GM21526 (cell line): ENCODE results near the gene NBEA.
"Not testable (repeated sequence)": the region's sequence is repeated elsewhere in the genome, so short reads cannot be mapped to it uniquely, and the experiment has no call there.

ENCODE experiments used
- ATAC-seq: cut with Tn5 transposase; IDR thresholded peaks from one replicate; pipeline ENCODE4 v1.9.1; 2021; ENCODE audit warnings: moderate library complexity; ENCODE audit not compliant: unreplicated experiment, low FRiP score

NBEA gene

DNA sequence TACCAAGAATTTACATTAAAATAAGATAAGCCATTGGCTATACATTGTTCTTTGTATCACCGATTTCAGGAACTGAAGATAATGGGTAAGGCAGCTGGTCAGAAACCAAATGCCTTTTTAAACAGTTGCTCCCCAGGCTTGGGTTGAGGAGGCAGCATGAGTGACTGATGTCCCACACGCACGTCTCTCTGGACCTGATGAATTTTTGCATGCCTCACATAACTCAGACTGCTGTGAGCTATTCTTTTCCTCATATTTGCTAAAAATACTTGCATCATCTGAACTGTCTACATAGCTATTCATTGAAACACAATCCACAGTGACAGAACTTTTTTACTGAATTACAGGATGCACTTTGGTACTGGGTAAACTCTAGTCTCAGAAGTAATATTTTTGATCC lies 658.1 kb downstream of the NBEA start:
- ATAC-seq, result no peak

DNA sequence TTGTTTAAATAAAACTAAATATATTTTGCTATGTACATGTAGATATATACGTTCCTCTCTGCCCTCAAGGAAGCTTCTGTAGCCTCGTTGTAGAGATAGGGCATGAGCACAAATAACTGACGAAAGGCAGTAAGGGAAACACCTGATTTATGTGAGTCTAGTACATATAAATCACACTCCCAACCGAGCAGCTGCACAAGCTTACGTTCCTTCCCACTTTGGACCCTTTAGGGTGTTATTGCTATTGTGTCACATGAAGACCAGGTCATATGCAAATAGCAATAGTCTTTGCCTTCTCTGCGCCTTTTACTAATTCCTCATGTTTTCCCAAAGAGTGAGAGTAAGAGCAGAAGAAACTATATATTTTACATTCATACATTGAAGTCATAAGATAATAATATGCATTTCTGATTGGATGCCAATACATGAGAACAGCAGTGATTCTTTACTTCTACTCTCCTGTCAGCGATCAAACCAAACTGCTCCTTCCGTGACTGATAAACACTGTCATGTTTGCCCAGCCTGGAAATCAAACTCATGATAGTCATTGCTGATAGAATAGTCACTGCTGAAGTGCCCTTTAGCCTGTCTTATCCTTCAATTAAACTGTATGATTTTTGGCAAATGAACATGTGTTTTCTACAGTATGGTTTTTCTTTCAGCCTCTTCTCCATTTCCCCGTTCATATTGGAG lies 661.7 kb downstream of the NBEA start:
- no peak for ATAC-seq

DNA sequence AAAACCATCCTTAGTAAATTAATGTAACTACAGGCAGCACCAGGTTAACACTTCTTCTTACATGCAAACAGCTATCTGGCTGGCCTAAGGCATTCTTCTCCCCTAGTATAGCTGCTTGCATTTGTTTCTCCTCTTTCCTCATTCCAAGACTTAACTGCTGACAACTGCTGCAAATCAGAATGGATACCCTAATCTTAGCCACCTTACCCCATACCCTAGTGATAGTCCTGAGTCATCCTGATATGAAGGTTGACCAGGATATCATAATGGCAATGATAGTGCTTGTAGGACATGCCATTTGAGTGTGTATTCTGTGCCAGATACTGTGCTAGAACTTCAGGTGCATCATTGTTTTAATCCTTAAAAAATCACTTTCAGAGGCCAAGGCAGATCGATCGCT lies 672.6 kb downstream of the NBEA start:
- ATAC-seq, result no peak

DNA sequence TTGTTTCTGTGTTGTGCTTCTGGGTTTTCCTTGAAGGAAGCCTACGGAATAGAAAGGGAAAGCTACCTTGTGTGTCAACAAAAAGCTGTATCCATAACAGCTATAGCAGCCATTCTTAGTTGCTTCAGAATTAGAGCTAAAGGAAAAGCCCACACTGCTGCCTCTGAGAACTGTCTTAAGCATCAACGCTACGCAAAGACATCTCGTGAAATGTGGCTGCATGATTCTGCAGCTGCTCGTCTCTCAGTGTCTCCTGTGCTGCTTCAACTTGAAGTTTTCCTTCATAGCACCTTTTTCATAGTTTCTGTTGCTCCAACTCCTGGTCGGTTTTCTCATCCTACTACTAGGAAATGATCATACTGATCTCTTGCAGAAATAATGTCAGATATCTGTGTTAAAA lies 675.4 kb downstream of the NBEA start:
- ATAC-seq, result no peak

DNA sequence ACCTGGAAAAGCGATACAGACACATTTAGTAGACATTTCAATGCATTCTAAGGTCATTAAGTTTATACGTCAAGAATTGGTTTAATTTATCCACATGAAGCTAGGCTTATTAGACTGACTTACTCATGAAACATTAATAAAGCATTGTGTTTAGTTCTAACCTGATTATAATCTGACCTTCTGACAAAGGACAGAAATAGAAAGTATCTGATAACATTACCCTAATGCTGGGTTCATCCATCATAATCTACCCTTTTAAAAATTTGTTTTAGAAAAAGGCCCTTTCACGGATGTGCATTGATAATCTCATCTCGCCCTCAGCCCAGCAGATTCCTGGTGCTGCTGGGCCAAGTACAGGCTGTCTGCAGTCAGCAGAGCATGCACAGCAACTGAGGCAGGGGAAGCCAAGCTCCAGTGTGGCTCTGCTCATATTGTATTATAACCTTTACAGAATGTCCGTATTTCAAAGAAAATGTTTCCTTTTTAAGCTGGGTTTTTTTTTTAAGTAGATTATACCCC lies 676.6 kb downstream of the NBEA start:
- ATAC-seq, result no peak

DNA sequence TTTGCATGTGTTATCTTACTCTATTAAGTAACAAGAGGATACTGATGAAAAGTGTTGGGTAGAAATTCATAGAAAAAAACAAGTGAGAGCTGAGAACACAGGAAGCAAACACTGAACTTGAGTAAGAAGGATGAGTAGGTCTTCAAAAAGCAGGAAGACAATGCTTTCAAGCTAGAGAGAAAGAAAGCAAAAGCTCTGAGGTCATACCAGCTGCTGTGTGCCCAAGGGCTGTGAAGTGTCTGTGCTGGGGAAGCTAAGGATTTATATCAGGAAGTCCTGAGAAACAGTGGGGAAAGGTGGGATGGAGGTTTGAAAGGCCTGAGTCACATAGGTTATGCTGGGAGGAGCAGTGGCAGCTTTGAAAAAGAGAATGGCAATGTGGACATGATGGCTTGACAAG lies 679.9 kb downstream of the NBEA start:
- ATAC-seq, result no peak

DNA sequence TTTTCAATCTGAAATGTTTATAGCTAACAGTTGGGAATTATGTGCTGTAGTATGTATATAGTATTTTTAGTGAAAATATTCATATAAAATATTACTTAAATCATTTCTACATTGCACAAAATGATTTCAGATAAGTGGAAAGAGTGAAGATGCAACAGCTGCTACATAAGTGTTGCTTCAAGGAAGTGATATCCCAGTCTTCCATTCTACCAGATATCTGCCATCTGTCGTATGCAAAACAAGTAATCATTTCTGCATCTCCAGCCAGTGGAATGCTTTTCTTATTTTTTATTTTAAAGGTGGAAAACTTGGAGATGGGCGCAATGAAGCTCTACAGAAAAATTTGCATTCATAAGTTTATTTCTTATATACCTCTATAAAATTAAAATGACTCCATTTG lies 687.0 kb downstream of the NBEA start:
- no peak for ATAC-seq

DNA sequence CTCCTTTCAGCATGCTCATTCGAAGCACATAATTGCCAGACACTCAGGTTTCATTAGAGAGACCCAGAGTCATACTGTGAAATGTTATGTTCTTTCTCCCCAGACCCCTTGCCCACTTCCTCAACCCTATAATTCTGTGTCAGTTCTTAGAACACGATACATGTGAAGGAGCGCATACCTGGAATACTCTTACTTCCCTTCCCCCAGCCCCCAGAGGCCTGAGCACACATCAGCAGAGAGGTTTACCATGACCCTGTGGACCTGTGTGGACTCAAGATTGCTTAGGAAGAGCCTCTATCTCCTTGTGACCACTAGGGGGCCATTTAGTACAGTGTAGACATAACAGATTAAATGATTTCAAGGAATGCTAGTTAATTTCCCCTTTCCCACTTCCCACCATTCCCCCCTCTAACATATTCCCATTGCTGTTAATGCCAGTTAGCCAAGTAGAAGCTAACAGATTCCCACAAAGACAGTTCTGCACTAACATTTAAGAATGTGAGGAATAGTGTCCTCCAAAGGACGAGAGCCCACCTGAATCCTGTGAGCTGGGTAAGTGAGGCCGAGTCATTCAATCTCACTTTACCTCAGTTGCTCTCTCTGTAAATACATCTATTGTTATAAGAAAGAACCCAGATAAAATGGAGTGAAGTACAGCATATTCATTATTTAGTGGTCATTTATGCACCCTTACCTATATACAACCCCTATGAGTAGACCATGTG lies 688.6 kb downstream of the NBEA start:
- ATAC-seq, result peak; percentile 86

DNA sequence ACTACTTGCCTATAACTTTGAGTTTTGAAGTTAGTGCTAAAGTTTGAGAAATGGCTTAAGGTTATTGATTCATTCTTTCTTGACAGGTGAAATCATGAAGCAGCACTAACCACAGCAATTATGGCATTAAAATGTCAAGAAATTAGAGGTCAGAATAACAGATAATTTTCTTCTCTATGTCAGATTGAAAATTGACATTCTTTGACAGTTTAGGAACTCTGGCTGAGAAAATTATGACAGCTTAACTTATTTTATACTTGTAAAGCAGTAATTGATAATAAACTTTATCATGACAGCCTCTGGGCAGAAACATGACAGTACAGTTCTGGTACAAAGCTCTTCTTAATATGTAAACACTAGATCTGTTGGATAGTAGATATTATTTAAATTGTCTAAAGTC lies 689.6 kb downstream of the NBEA start:
- ATAC-seq, result no peak

DNA sequence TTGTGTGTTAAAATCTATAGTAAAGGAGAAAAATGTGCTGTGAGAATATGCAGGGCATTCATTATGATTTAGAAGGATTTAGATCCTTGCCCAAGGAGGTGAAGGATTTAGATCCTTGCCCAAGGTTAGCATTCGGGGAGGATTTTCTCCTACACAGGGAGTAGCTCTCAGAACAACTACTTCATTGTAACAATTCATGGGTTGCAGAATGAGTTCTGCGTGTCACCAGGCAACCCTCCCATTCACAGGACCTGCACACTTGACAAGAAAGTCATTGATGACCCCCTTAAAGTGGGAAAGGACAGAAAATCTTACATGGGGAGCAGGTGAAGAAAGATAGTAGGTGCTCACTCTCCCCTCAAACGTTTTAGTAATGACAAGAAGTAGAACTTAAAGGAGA lies 701.6 kb downstream of the NBEA start:
- ATAC-seq, result no peak

DNA sequence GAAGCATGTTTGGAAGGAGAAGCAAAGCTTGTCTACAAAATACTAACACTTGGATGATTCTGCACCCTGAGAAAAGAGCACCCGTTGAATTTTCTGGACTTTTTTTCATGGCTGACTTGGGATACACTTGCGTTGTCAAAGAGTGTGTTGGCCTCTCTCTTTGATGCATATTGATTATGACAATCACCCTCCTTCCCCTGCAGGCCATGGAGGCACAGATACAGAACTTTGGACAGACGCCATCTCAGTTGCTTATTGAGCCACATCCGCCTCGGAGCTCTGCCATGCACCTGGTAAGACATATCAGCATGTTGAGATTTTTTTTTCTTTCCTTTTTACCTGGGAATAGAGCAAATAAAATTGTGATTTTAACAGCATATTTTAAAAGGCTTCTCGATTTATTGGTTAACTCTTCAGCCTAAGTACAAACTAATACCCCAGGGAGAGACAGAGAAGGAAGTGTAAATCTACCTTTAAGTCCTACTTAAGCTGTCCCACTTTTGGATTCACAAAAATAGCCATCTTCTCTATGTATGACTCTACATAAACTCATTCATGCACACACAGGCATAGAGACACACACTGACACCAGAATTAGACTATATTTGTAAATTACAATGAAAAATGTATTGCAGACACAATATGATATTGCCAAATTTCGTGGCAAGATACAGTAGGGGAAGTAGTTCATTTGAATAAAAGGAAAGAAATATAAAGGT lies 704.1 kb downstream of the NBEA start:
- no peak for ATAC-seq

DNA sequence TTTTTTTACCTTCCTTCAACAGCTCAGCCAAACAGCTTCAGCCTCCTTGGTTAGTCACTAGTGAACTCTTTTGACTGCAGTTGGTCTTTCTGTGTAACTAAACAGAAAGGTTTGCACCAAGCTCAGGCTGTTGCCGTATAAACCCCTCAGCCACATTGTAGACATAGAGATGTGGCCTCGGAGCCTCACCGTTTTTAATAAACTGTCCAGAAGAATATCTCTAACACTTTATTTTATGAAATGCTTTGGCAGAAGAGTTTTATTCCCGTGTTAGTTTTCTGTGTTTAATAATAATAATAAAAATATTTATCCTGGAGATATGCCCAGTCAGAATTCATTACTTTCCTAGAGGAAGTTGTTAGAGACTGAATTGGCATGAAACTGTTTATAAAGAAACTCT lies 706.1 kb downstream of the NBEA start:
- no peak for ATAC-seq

DNA sequence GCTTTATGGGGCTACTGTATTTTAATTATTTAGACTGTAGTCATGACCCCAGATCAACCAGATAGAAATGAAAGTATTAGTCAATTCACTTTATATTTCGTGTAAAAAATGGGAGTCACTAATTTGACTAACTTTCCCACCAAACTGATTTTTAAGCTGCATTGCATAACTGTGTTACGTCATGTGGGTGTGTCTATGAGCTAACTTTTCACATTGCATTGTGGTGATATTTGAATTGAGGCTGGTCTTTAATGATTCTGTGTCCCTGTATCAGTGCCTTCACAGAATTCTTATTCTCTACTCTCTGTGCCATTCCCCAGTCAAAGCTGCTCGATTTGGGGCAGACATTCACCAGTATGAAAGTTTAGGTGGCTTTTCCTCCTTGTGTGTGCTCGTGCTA lies 707.1 kb downstream of the NBEA start:
- no peak for ATAC-seq

DNA sequence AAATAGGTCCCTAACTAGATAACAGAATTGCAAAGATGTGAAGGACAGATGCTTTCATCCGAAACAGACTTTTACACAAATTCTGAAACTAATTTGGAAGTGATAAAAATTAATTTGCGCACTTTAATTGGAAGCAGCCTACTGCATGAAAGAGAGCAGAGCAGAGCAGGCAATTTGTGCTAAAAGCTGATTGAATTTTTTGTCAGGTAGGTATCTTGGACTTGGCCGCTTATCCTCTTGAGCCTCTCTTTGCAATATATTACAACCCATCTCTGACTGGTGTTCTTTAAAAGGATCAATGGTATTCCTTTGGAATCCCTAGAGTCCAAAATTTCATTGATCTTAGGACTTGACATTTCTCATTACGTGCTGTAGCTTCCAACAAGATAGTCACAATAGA lies 717.7 kb downstream of the NBEA start:
- ATAC-seq, result no peak

DNA sequence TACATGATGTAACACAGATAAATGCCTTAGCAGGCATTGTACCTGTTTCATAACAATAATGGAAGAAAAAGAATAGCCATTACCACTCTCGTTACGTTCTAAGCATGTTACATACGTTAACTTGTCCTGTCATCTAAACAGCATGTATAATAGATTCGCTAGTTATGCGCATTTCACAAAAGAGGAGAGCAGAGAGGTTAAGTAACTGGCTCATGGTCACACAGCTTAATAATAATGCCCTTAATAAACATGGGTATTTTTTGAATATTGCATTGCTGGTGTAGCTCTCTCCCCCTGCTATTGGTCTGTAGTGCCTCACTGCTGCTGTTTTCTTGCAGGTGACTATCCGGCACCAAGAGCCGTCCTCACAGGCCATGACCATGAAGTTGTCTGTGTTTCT lies 722.7 kb downstream of the NBEA start:
- ATAC-seq, result no peak

DNA sequence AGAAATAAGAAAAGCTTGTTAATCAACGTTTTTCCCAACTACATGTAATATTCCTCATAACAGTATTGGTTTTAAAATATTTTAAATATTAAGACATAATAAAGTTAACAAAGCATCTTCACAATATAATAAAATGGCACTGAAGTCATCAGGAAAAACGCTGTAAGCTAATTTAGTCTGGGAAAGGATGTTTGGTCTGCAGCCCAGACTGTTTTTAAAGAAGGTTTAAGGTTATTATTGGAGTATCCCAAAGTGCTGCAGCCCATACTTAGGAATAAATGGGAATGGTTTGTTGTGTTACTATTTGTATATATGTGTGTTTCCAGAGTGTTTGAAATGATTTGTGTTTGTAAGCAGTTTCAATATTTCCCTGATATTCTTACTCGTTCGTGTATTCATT lies 727.3 kb downstream of the NBEA start:
- no peak for ATAC-seq

DNA sequence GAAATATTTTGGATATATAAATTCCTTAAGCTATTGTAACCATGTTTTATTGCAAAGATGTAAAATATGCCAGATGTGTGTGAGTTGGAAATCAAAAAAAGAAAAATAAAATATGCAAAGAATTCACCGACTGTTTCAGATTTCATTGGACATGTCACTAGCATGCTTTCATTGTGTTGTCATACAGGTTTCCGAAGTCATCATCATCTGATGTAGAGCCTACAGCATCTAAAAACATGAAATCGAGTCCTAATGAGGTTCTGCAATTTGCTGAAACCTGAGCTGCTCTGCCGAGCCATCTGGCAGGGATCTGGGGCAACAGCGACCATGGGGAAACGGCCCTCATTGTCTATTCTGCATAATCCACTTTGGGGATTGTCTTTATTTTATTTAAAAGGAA lies 730.5 kb downstream of the NBEA start:
- no peak for ATAC-seq

DNA sequence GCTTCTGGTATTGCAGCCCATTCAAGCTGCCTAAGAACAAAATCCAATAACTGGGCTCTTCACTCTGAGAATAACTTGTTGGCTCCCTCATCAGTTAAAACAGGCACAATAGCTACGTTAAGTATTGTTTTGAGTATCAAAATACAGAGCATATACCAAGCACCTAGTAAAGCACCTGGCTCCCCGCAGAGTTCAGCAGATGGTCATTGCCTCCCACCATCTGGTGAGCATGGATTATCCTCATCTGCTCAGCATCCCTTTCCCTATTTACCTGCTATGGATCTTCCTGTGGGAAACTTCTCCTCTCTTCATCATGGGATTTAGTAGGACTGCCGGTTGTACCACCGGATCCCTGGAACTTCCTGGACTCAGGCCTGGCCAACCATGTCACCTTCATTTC lies 733.6 kb downstream of the NBEA start:
- no peak for ATAC-seq

DNA sequence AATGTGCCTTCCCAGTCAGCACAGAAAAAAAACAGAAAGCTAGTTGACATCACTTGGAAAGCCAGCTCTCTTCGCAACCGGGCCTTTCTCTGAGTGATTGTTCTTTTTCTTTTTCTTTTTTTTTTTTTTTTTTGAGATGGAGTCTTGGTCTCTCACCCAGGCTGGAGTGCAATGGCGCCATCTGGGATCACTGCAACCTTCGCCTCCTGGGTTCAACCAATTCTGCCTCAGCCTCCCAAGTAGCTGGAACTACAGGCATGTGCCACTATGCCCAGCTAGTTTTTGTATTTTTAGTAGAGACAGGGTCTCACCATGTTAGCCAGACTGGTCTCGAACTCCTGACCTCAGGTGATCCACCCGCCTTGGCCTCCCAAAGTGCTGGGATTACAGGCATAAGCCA lies 735.8 kb downstream of the NBEA start:
- not testable (repeated sequence) for ATAC-seq

DNA sequence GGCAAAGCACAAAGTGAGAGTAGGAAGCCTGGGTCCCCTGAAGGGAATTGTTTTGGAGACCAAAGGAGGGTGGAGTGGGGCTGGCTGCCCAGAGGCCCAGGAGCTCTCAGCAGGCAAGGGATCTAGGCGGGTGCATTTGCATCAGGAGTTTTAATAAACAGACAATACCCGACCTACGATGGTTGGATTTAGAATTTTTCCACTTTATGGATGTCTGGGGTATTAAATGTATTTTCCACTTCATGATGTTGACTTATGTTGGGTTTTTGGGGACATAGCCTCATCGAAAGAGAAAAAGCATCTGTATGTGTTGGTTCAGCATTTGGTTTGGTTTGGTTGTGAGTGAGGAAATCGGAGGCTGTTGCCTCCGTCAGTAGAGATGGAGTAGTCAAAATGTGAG lies 739.6 kb downstream of the NBEA start:
- ATAC-seq, result no peak

DNA sequence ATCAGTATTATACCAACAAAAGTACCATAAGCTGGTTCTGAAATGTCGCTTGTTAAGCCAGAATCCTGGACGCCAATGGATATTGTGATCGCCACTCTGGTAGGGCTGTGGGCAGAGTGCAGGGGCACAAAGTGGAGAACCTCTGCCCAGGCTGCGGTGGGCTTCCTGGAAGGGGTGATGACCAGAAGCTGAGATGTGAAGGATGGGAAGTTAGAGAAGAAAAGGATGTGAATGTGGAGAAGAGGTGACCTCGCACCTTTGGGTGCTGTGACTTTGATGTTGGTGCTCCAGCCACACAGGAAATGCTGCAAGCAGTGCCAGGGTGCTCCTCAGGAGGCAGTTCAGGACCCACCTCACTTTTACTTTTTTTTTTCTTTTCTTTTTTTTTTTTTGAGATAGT lies 742.4 kb downstream of the NBEA start:
- ATAC-seq, result no peak

DNA sequence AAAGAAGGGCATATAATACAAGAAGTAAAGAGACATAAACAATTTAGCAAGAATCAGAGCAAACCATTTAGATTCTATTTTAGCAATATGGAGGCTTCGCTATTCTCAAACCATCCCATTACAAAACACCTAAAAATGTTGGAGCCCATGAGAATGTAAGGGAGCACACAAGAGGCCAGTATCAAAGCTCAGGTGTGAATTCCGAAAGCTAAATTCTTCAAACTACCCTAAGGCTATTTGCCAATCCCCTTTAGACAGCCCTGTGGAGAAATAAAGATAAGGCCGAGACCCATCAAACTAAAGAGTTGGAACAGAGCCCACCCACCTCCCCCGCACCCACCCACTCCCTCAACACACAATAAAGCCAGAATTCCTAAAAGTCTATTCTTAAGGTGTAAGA lies 745.3 kb downstream of the NBEA start:
- no peak for ATAC-seq
